ENCODE results near the gene TMEM221.

Gene TMEM221

GRCh38 chr19:17389288-17389687 lies 59.2 kb downstream of the TMEM221 start:
- Histone ChIP-seq H3K4me2 (ENCODE audit: low read length) (no peak overlapping the region), H3K4me1 (ENCODE audit: low read length) (peaks cover 7% of the 10 kb centered on the region), H4K20me1 (ENCODE audit: insufficient read depth, low read length) (no peaks in the 10 kb centered on the region), H3K36me3 (replicated peaks; ENCODE audit: low read depth, low read length) (no peaks in the 10 kb centered on the region), H3K9me3 (ENCODE audit: insufficient read depth, low read length) (no peaks in the 10 kb centered on the region), H2AFZ (ENCODE audit: low read depth, low read length) (no peak overlapping the region), H3K4me3 (ENCODE audit: low read length) (no peak overlapping the region), H3K27ac (ENCODE audit: low read length) (no peak overlapping the region), H3K9ac (ENCODE audit: low read length) (no peak overlapping the region), H3K27me3 (ENCODE audit: low read depth, low read length) (peaks cover 3% of the 10 kb centered on the region; the same call in 1 of the 2 replicates), H3K79me2 (ENCODE audit: low read length) (no peaks in the 10 kb centered on the region)
- no peak for TF ChIP-seq CTCF (IDR thresholded peaks at IDR 0.05; ENCODE audit: low read depth, low read length)

GRCh38 chr19:17385878-17386611 lies 62.4 kb downstream of the TMEM221 start:
- no peak overlapping the region for H3K4me3 ChIP-seq (ENCODE audit: low read length)
- H3K27me3 ChIP-seq (ENCODE audit: low read depth, low read length): peaks cover 3% of the 10 kb centered on the region; the same call in 1 of the 2 replicates
- no peaks in the 10 kb centered on the region for H4K20me1 ChIP-seq (ENCODE audit: insufficient read depth, low read length)
- H3K4me1 ChIP-seq (ENCODE audit: low read length): peaks cover 12% of the 10 kb centered on the region
- H2AFZ ChIP-seq (ENCODE audit: low read depth, low read length): no peak overlapping the region
- H3K9me3 ChIP-seq (ENCODE audit: insufficient read depth, low read length): no peaks in the 10 kb centered on the region
- no peaks in the 10 kb centered on the region for H3K79me2 ChIP-seq (ENCODE audit: low read length)
- no peak overlapping the region for H3K27ac ChIP-seq (ENCODE audit: low read length)
- H3K4me2 ChIP-seq (ENCODE audit: low read length): no peak overlapping the region
- H3K36me3 ChIP-seq (replicated peaks; ENCODE audit: low read depth, low read length): no peaks in the 10 kb centered on the region
- TF ChIP-seq EZH2phosphoT487 (IDR thresholded peaks at IDR 0.05; ENCODE audit: low read depth) (no peak), CTCF (IDR thresholded peaks at IDR 0.05; ENCODE audit: low read depth, low read length) (peak; percentile 95)
- H3K9ac ChIP-seq (ENCODE audit: low read length): no peak overlapping the region

Measured in OCI-LY3 (cell line).